NB4 (cell line): ENCODE measurements around the gene NFASC.

Experiments used
- MYC ChIP-seq: IDR thresholded peaks from 2 replicates; pipeline ENCODE4 v1.6.1; 2011; ENCODE audit warnings: low read depth, low read length
- POLR2A ChIP-seq: IDR thresholded peaks from 2 replicates; pipeline ENCODE4 v1.6.1; 2011; ENCODE audit warnings: mild to moderate bottlenecking; ENCODE audit not compliant: insufficient read length; ENCODE audit errors: extremely low read depth

DNA sequence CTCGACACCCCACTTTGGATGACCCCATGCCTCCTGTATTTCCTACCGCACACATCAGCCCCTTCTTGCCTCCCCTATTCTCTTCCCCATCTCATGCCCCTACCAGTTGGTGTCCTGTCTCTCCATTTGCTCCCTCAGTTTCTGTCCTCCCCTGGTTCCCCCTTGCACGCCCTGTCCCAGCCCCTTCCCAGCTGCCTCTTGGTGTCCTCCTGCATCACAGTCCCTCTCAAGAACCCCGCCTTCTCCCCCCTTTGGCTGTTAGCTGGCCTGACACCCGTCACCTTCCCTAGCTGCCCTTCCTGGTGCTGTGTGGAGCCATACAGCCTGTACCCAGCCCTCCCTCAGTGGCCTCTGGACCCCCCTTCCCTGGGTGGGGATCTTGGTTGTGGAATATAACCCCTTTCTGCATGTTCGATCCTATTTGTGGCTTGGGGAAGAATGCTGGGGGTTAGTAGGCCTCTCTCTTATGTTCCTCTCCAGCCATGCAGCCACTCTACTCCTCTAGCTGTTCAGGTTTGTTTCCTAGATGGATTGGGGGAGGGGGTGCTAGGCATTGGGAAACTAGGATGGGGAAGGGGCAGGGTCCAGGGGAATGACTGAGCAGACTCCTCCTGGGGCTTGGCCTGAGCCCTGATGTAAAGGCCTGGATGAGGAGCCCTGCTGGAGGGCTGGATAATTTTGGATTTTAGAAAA lies 41.4 kb upstream of the NFASC start:
- no peak for TF ChIP-seq MYC
- no peak for TF ChIP-seq POLR2A
